ENCODE data around the gene WRAP73. TPM values are rescaled to one million over a fixed set of nuclear protein-coding genes. Genes with fewer than 3 reads are reported as not detected.

WRAP73 gene
- total and polyA plus RNA-seq, 2 experiments from 2014 or later = 22.6 to 43.3 TPM

DNA sequence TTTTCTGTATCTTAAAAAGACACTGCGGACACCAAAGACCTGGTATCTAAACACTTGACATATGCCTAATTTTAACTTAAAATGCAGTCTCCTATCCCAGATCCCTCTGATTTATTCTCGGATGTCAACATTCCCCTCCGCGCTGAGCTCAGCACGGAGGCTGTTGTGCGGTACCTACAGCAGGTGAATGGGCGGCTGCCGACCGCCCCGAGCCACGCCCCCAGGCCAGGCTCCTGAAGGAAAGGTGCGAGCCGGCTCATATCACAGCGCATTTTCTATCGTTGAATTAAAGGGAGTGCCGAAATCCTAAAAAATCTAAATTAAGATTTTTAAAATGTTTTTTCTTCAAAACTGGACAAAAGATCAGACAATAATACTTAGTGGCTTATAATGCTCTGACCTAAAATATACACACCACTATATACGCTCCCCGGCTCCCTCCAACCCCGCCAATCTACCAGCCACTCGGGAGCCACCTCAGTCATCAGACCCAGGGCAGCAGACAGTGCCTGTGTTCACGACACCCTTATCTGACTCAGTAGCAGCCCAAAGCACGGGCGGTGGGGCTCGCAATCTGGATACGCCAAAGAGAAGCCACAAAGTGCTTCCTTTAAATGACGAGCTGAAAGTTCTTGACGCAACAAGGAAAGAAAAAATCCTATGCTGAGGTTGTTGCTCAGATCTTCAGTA, 4.1 kb downstream of the WRAP73 start (continued):
- TF ChIP-seq, protein P1, sequence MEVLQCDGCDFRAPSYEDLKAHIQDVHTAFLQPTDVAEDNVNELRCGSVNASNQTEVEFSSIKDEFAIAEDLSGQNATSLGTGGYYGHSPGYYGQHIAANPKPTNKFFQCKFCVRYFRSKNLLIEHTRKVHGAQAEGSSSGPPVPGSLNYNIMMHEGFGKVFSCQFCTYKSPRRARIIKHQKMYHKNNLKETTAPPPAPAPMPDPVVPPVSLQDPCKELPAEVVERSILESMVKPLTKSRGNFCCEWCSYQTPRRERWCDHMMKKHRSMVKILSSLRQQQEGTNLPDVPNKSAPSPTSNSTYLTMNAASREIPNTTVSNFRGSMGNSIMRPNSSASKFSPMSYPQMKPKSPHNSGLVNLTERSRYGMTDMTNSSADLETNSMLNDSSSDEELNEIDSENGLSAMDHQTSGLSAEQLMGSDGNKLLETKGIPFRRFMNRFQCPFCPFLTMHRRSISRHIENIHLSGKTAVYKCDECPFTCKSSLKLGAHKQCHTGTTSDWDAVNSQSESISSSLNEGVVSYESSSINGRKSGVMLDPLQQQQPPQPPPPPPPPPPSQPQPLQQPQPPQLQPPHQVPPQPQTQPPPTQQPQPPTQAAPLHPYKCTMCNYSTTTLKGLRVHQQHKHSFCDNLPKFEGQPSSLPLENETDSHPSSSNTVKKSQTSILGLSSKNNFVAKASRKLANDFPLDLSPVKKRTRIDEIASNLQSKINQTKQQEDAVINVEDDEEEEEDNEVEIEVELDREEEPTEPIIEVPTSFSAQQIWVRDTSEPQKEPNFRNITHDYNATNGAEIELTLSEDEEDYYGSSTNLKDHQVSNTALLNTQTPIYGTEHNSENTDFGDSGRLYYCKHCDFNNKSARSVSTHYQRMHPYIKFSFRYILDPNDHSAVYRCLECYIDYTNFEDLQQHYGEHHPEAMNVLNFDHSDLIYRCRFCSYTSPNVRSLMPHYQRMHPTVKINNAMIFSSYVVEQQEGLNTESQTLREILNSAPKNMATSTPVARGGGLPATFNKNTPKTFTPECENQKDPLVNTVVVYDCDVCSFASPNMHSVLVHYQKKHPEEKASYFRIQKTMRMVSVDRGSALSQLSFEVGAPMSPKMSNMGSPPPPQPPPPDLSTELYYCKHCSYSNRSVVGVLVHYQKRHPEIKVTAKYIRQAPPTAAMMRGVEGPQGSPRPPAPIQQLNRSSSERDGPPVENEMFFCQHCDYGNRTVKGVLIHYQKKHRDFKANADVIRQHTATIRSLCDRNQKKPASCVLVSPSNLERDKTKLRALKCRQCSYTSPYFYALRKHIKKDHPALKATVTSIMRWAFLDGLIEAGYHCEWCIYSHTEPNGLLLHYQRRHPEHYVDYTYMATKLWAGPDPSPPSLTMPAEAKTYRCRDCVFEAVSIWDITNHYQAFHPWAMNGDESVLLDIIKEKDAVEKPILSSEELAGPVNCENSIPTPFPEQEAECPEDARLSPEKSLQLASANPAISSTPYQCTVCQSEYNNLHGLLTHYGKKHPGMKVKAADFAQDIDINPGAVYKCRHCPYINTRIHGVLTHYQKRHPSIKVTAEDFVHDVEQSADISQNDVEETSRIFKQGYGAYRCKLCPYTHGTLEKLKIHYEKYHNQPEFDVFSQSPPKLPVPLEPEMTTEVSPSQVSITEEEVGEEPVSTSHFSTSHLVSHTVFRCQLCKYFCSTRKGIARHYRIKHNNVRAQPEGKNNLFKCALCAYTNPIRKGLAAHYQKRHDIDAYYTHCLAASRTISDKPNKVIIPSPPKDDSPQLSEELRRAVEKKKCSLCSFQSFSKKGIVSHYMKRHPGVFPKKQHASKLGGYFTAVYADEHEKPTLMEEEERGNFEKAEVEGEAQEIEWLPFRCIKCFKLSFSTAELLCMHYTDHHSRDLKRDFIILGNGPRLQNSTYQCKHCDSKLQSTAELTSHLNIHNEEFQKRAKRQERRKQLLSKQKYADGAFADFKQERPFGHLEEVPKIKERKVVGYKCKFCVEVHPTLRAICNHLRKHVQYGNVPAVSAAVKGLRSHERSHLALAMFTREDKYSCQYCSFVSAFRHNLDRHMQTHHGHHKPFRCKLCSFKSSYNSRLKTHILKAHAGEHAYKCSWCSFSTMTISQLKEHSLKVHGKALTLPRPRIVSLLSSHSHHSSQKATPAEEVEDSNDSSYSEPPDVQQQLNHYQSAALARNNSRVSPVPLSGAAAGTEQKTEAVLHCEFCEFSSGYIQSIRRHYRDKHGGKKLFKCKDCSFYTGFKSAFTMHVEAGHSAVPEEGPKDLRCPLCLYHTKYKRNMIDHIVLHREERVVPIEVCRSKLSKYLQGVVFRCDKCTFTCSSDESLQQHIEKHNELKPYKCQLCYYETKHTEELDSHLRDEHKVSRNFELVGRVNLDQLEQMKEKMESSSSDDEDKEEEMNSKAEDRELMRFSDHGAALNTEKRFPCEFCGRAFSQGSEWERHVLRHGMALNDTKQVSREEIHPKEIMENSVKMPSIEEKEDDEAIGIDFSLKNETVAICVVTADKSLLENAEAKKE (CRISPR knock-in tag; IDR thresholded peaks at IDR 0.05) = no peak
- TF ChIP-seq, protein P2, sequence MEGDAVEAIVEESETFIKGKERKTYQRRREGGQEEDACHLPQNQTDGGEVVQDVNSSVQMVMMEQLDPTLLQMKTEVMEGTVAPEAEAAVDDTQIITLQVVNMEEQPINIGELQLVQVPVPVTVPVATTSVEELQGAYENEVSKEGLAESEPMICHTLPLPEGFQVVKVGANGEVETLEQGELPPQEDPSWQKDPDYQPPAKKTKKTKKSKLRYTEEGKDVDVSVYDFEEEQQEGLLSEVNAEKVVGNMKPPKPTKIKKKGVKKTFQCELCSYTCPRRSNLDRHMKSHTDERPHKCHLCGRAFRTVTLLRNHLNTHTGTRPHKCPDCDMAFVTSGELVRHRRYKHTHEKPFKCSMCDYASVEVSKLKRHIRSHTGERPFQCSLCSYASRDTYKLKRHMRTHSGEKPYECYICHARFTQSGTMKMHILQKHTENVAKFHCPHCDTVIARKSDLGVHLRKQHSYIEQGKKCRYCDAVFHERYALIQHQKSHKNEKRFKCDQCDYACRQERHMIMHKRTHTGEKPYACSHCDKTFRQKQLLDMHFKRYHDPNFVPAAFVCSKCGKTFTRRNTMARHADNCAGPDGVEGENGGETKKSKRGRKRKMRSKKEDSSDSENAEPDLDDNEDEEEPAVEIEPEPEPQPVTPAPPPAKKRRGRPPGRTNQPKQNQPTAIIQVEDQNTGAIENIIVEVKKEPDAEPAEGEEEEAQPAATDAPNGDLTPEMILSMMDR (conservative IDR thresholded peaks at IDR 0.05; ENCODE audit: low read depth in 2 of 2) = no peak
- TF ChIP-seq CREB1 (CRISPR knock-in tag; IDR thresholded peaks at IDR 0.05; ENCODE audit: low read depth) = no peak
- TF ChIP-seq, protein P3, sequence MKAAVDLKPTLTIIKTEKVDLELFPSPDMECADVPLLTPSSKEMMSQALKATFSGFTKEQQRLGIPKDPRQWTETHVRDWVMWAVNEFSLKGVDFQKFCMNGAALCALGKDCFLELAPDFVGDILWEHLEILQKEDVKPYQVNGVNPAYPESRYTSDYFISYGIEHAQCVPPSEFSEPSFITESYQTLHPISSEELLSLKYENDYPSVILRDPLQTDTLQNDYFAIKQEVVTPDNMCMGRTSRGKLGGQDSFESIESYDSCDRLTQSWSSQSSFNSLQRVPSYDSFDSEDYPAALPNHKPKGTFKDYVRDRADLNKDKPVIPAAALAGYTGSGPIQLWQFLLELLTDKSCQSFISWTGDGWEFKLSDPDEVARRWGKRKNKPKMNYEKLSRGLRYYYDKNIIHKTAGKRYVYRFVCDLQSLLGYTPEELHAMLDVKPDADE (IDR thresholded peaks at IDR 0.05) = no peak
- TF ChIP-seq NANOG (IDR thresholded peaks at IDR 0.05; ENCODE audit: borderline replicate concordance) = no peak
- TF ChIP-seq ZNF331 (CRISPR knock-in tag; IDR thresholded peaks at IDR 0.05; ENCODE audit: low read depth) = no peak
- no peak for TF ChIP-seq EZH2 (IDR thresholded peaks at IDR 0.05; ENCODE audit: low read depth, unreplicated experiment)
- no peak for TF ChIP-seq JUNB (IDR thresholded peaks at IDR 0.05; ENCODE audit: unreplicated experiment)
- TF ChIP-seq POLR2AphosphoS5 (IDR thresholded peaks at IDR 0.05; ENCODE audit: low read depth) = no peak

Data from GM23338 (cell line).